Endothelial cell of umbilical vein (primary cell): ENCODE measurements around the gene TRPC4AP. TPM values are rescaled to one million over a fixed set of nuclear protein-coding genes. Genes with fewer than 3 reads are reported as not detected.

Experiments
- BruUV-seq: library from RNA; stranded (reverse); fragments of 400-500 nt; replicated peaks from 2 replicates; lab custom pipeline; 2021; lab: Mats Ljungman, UMichigan
- CTCF ChIA-PET: fragments of 300-600, 350-600 bp; sonication (Branson Sonifier 250); formaldehyde crosslinking; loops from one replicate; lab custom pipeline; 2021; ENCODE audit warnings: antibody characterized with exemption, inconsistent platforms; lab: Charles Lee
- POLR2A ChIA-PET: fragments of 300-600, 350-600 bp; sonication (Branson Sonifier 250); formaldehyde crosslinking; loops from one replicate; lab custom pipeline; 2021; ENCODE audit warnings: antibody characterized with exemption, inconsistent platforms; lab: Charles Lee
- DNase-seq: peaks from one replicate; pipeline ENCODE4 v3.0.0-alpha.2; 2011; ENCODE audit warnings: low read depth, low spot score
- FAIRE-seq: peaks from 2 replicates; lab custom pipeline; 2011; peaks lifted over from hg19 to GRCh38; lab: Jason Lieb, UNC
- H2AFZ ChIP-seq: 2 replicates; pipeline ENCODE4 v1.6.0; 2012; ENCODE audit warnings: low read depth, low read length, control low read depth, inconsistent platforms
- H3K27ac ChIP-seq: 2 replicates; pipeline ENCODE4 v1.5.1; 2011; ENCODE audit warnings: low read depth, mild to moderate bottlenecking, control low read depth, low read length, moderate library complexity; ENCODE audit not compliant: insufficient read depth
- H3K27me3 ChIP-seq, 2 experiments: 2 replicates each; pipeline versions ENCODE4 v1.6.0 to v1.6.1; 2011; ENCODE audit warnings: low read length in 2 of 2, mixed read lengths in 1 of 2; ENCODE audit not compliant: control insufficient read depth in 2 of 2, insufficient read depth in 2 of 2
- H3K36me3 ChIP-seq, 2 experiments: 2 replicates in 1 of 2; 3 replicates in 1 of 2; pipeline ENCODE4 v1.5.1; 2011; ENCODE audit warnings: low read length in 2 of 2, mild to moderate bottlenecking in 1 of 2, moderate library complexity in 1 of 2; ENCODE audit not compliant: control insufficient read depth in 2 of 2, insufficient read depth in 2 of 2; ENCODE audit errors: extremely low read depth in 1 of 2
- H3K4me1 ChIP-seq: 3 replicates; pipeline ENCODE4 v1.5.1; 2011; ENCODE audit warnings: mild to moderate bottlenecking, low read length; ENCODE audit not compliant: control insufficient read depth, insufficient read depth; ENCODE audit errors: extremely low read depth
- H3K4me2 ChIP-seq: 2 replicates; pipeline ENCODE4 v1.6.1; 2011; ENCODE audit warnings: low read length, control low read depth, mixed read lengths; ENCODE audit not compliant: insufficient read depth
- H3K4me3 ChIP-seq, 3 experiments: fragments of 200-600 bp in 1 of 3; sonication (generic), shearing (Covaris generic) in 1 of 3; replicated peaks in 1 of 3; 2 replicates each; pipeline ENCODE4 v1.5.1; 2011 to 2016; ENCODE audit warnings: control low read depth in 3 of 3, low read length in 3 of 3, mild to moderate bottlenecking in 2 of 3, inconsistent platforms in 1 of 3, low read depth in 1 of 3, moderate library complexity in 1 of 3; ENCODE audit not compliant: insufficient read depth in 1 of 3
- H3K79me2 ChIP-seq: 2 replicates; pipeline ENCODE4 v1.6.0; 2012; ENCODE audit warnings: low read length, inconsistent platforms; ENCODE audit not compliant: control insufficient read depth, insufficient read depth
- H3K9ac ChIP-seq: replicated peaks from 2 replicates; pipeline ENCODE3; 2011; ENCODE audit warnings: low read length, control low read depth; ENCODE audit not compliant: insufficient read depth; ENCODE audit errors: extremely low read depth
- H3K9me1 ChIP-seq: replicated peaks from 3 replicates; pipeline ENCODE4 v1.6.0; 2011; ENCODE audit warnings: mild to moderate bottlenecking, low read length; ENCODE audit not compliant: control insufficient read depth, insufficient read depth; ENCODE audit errors: extremely low read depth
- H3K9me3 ChIP-seq: replicated peaks from 2 replicates; pipeline ENCODE4 v1.5.1; 2012; ENCODE audit warnings: low read length, inconsistent platforms; ENCODE audit not compliant: control insufficient read depth, insufficient read depth
- H4K20me1 ChIP-seq: replicated peaks from 2 replicates; pipeline ENCODE3; 2011; ENCODE audit warnings: mild to moderate bottlenecking, low read length; ENCODE audit not compliant: control insufficient read depth, insufficient read depth; ENCODE audit errors: extremely low read depth
- CTCF ChIP-seq, 2 donors: IDR thresholded peaks; 1 replicate in 1 of 2; 2 replicates in 1 of 2; pipeline ENCODE4 v1.5.1; 2011; ENCODE audit warnings: low read length in 2 of 2, mild to moderate bottlenecking in 2 of 2, moderate library complexity in 2 of 2, control low read depth in 1 of 2, inconsistent platforms in 1 of 2, low read depth in 1 of 2; ENCODE audit not compliant: insufficient read depth in 1 of 2; ENCODE audit errors: extremely low read depth in 1 of 2
- EZH2 ChIP-seq: IDR thresholded peaks from 2 replicates; pipeline ENCODE4 v1.6.1; 2012; ENCODE audit warnings: borderline replicate concordance, low read depth, mild to moderate bottlenecking, moderate library complexity, low read length, inconsistent platforms; ENCODE audit not compliant: severe bottlenecking
- FOS ChIP-seq: IDR thresholded peaks from 2 replicates; pipeline ENCODE4 v1.6.1; 2011; ENCODE audit warnings: mild to moderate bottlenecking, low read length, moderate library complexity, borderline replicate concordance; ENCODE audit not compliant: insufficient read depth
- GATA2 ChIP-seq: IDR thresholded peaks from 2 replicates; pipeline ENCODE4 v1.7.0; 2011; ENCODE audit warnings: low read depth, mild to moderate bottlenecking, moderate library complexity, mixed read lengths, low read length; ENCODE audit not compliant: insufficient read length, insufficient read depth
- JUN ChIP-seq: IDR thresholded peaks from 2 replicates; pipeline ENCODE4 v1.6.1; 2011; ENCODE audit warnings: borderline replicate concordance, low read depth; ENCODE audit not compliant: insufficient read length, insufficient read depth
- MYC ChIP-seq: IDR thresholded peaks from one replicate; pipeline ENCODE4 v1.6.1; 2011; ENCODE audit warnings: mild to moderate bottlenecking, low read depth, low read length
- POLR2A ChIP-seq: IDR thresholded peaks from 2 replicates; pipeline ENCODE4 v1.6.1; 2012; ENCODE audit warnings: low read depth, mild to moderate bottlenecking, control low read depth, low read length
- POLR2AphosphoS5 ChIP-seq: IDR thresholded peaks from 2 replicates; pipeline ENCODE4 v1.6.1; 2012; ENCODE audit warnings: low read depth, mild to moderate bottlenecking, control low read depth, low read length, moderate library complexity; ENCODE audit not compliant: insufficient read depth
- dilution Hi-C: fragments of 300-500 bp; cut with MboI; formaldehyde crosslinking; loops from one replicate; pipeline ENCODE4 v1.15.0; 2019; ENCODE audit warnings: low sequenced_read_pairs; ENCODE audit not compliant: extremely low pct_ligation_motif_present
- intact Hi-C: fragments of 100-400 bp; cut with micrococcal nuclease; formaldehyde crosslinking; loops from one replicate; pipeline ENCODE4 v1.10.0; 2022
- polyA plus RNA-seq, 4 experiments: library from polyadenylated mRNA; depleted of rRNA in 3 of 4; stranded (reverse) in 3 of 4; unstranded in 1 of 4; fragments of >200 nt; gene quantifications; 2 replicates each; pipeline versions ENCODE4 v1.2.1 to v1.2.3, GENCODE V29; 2011 to 2012; ENCODE audit warnings: missing spikeins in 1 of 4
- total RNA-seq: library from RNA; stranded (reverse); gene quantifications from 2 replicates; pipeline ENCODE4 v1.2.3, GENCODE V29; 2021
- TF ChIP-seq, protein P1 (sequence below): IDR thresholded peaks from 2 replicates; pipeline ENCODE4 v1.6.1; 2011; ENCODE audit not compliant: insufficient read depth, insufficient read length

Gene TRPC4AP
- total and polyA plus RNA-seq, 2 donors (not counting 3 experiments of a cell fraction or from before 2014, with no cell fraction given): 89.0 to 103 TPM

DNA sequence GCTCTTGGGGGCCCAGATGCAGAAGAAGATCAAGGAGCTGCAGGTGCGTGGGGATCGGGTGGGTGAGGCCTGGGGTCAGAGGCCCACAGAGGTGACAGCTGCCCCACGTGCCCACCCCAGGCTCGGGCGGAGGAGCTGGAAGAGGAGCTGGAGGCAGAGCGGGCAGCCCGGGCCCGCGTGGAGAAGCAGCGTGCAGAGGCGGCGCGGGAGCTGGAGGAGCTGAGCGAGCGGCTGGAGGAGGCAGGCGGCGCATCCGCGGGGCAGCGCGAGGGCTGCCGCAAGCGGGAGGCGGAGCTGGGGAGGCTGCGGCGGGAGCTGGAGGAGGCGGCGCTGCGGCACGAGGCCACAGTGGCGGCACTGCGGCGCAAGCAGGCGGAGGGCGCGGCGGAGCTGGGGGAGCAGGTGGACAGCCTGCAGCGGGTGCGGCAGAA lies 95.5 kb downstream of the TRPC4AP start:
- H3K36me3 ChIP-seq: peaks cover 0 to 58% of the 10 kb centered on the region in 2 experiments
- H3K9me1 ChIP-seq: no peaks in the 10 kb centered on the region
- POLR2A ChIA-PET: no interaction called here
- no peak for DNase-seq
- H3K27me3 ChIP-seq: no peaks in the 10 kb centered on the region
- H3K9ac ChIP-seq: no peak overlapping the region
- CTCF ChIA-PET: interaction anchor here (0.6 to 3.4 kb wide), 4 partner anchors 12 to 124 kb away, joined by 3 to 26 read pairs (median 4); partner anchors contain the start of gene GGT7
- FAIRE-seq: no peak
- H3K4me3 ChIP-seq: no peak overlapping the region
- no TSS peak for BruUV-seq
- no peaks in the 10 kb centered on the region for H3K9me3 ChIP-seq
- TF ChIP-seq EZH2 (no peak), FOS (no peak), POLR2AphosphoS5 (no peak), CTCF (IDR thresholded peaks at IDR 0.05; ENCODE audit: extremely low read depth in 1 of 2, insufficient read depth in 1 of 2, low read depth in 1 of 2, low read length in 2 of 2) (no peak), JUN (no peak), POLR2A (no peak), MYC (no peak), GATA2 (no peak)
- TF ChIP-seq, protein P1, sequence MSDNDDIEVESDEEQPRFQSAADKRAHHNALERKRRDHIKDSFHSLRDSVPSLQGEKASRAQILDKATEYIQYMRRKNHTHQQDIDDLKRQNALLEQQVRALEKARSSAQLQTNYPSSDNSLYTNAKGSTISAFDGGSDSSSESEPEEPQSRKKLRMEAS: no peak
- no peaks in the 10 kb centered on the region for H3K79me2 ChIP-seq
- no peaks in the 10 kb centered on the region for H4K20me1 ChIP-seq
- no peak overlapping the region for H2AFZ ChIP-seq
- intact Hi-C loops (no loop called here), dilution Hi-C loops (no loop called here)
- H3K4me1 ChIP-seq: no peaks in the 10 kb centered on the region
- no peak overlapping the region for H3K4me2 ChIP-seq
- no peak overlapping the region for H3K27ac ChIP-seq
